GM19023 (cell line): ENCODE data around the gene WDR54.
"Not testable (repeated sequence)": the region's sequence is repeated elsewhere in the genome, so short reads cannot be mapped to it uniquely, and the experiment has no call there.

Source experiments
- ATAC-seq: cut with Tn5 transposase; IDR thresholded peaks from one replicate; pipeline ENCODE4 v1.9.1; 2021; ENCODE audit warnings: mild to moderate bottlenecking, moderate library complexity; ENCODE audit not compliant: unreplicated experiment

The WDR54 gene

DNA sequence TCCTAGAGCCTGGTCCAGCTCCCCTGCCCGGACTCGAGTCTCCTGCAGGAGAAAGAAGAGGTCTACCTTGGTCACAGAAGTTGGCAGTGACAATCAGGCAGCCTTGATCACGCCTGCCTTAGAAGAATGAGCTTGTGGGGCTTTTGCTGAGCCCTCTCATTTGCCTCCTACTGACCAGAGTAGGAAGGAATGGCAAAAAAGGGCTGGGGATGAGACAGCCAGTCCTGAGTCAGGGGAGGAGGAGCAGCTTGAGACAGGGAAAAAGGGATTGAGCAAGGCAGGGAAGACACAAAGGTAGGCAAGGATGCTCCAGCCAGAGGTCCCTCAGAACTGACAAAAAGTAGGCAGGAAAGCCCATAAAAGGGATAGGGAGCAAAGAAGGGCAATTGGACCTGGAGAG is 6.0 kb downstream of the WDR54 start:
- no peak for ATAC-seq

DNA sequence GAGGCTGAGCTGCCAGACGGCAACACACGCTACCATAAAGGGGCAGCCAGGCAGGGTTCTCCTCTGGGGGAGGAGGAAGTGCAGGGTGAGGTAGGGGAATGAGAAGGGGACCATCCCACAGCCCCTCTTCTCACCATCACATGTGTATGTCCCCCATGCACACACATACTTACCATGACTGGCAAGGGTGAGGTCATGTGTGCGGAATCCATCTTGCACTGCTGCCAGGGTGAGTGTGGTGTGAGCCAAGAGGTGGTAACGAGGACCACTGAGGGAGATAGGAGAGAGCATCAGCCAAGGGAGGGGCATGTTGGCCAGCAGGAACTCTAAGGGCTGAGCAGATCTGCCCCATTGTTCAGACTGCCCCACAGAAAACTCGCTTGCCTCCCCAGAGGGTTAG is 7.1 kb downstream of the WDR54 start:
- no peak for ATAC-seq

GRCh38 chr2:74429487-74430451 is 8.2 kb downstream of the WDR54 start:
- no peak for ATAC-seq

- no peak for ATAC-seq
Measured at GRCh38 chr2:74430502-74430901, 9.0 kb downstream of the WDR54 start.

- no peak for ATAC-seq
Measured at GRCh38 chr2:74436111-74436805, 14.7 kb downstream of the WDR54 start.

- no peak for ATAC-seq
Measured at GRCh38 chr2:74436848-74437695, 15.5 kb downstream of the WDR54 start.

- ATAC-seq: no peak
Measured at GRCh38 chr2:74438248-74438647, 16.7 kb downstream of the WDR54 start.

DNA sequence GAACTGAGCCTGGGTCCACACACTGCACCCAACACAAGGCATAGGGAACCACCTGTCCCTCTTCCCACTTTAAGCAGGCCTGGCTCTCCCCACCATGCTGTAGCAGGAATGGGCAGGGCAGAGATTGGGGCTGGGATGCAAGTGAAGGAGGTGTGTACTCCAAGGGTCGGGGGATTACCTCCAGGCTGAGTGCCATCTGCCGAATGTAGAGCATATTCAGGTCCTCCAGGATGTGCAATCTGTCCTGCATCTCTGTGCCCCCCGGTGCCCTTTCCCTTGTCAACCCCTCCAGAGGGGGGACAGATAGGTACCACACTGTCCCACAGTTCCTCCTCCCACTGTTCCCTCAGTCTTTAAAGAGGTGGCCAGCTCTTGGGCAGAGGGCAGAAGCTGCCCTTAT is 17.8 kb downstream of the WDR54 start:
- ATAC-seq: no peak

DNA sequence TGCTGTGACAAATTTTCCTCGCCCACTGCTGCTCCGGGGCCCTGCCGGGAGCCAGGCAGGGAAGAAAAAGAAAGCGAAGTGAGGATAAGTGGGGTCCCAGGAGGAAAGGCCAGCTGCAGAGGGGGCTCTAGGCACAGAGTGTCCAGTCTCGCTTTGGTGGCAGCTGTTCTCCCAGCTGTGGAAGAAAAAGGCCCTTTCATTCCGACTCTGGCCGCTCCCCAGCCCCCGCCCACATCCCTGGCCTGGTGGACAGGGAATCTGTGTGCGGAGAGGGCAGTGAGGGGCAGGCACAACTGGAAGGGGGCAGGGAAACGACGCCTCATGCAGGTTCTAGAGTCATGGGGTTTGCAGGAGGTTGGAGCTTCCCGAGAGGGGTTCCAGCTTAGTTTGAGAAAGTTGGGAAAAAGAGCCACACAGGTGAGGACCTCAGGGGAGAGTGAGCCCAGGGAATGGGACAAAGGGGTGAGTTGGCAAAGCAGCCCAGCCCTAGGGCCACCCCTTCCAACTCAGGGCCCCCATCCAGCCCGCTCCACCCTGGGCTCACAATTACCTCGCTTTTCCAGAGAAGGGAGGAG is 18.4 kb downstream of the WDR54 start:
- no peak for ATAC-seq

- peak; percentile 91 for ATAC-seq
Measured at GRCh38 chr2:74440378-74441169, 19.0 kb downstream of the WDR54 start.

DNA sequence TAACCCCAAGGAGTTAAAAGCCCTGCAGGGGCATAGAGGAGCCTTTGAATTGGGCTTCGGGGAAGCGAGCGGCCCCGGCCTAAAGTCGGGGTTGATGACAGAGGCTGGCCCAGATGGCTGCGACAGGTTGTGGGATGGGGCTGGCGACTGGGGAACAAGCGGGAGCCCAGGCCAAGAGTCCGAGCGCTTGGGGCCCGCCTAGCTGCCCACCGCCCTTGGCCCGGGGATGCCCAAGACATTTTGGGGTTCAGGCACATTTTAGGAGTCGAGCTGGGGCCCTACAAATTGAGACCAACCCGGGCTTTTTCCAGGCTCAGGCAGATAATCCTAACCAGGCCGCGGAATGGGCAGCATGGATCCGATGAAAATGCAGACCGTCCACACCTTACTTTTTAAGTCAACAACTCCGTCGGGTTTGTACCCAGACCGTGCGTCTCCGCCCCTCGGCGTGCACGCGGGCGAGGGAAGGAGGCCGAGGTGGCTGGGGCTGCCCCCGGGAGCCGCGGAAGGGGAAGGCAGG is 19.7 kb downstream of the WDR54 start:
- ATAC-seq: no peak

- ATAC-seq: peak; percentile 37
Measured at GRCh38 chr2:74441690-74442482, 20.4 kb downstream of the WDR54 start, which contains the start of gene RTKN. Gene RTKN (minus strand): TSS chr2:74441937. CDS start chr2:74441816, 121 bp downstream.

DNA sequence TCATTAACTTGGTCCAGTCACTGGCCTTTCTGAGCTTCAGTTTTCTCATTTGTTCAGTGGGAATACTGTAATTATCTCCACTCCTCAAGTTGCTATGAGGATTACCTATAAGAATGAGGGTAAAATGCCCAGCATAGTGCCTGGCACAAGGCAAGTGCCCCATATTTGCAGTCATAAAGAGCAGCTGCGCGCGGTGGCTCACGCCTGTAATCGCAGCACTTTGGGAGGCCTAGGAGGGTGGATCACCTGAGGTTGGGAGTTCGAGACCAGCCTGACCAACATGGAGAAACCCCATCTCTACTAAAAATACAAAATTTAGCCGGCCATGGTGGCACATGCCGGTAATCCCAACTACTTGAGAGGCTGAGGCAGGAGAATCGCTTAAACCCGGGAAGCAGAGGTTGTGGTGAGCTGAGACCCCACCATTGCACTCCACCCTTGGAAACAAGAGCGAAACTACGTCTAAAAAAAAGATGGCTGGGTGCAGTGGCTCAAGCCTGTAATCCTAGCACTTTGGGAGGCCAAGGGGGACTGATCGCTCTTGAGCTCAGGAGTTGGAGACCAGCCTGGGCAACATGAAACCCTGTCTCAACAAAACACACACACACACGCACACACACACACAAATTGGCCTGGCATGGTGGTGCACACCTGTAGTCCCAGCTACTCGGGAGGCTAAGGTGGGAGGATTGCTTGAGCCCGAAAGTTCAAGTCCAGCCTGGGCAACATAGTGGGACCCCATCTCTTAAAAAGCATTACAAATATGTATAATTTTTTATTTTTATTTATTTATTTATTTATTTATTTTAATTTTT is 21.2 kb downstream of the WDR54 start:
- ATAC-seq: not testable (repeated sequence)

DNA sequence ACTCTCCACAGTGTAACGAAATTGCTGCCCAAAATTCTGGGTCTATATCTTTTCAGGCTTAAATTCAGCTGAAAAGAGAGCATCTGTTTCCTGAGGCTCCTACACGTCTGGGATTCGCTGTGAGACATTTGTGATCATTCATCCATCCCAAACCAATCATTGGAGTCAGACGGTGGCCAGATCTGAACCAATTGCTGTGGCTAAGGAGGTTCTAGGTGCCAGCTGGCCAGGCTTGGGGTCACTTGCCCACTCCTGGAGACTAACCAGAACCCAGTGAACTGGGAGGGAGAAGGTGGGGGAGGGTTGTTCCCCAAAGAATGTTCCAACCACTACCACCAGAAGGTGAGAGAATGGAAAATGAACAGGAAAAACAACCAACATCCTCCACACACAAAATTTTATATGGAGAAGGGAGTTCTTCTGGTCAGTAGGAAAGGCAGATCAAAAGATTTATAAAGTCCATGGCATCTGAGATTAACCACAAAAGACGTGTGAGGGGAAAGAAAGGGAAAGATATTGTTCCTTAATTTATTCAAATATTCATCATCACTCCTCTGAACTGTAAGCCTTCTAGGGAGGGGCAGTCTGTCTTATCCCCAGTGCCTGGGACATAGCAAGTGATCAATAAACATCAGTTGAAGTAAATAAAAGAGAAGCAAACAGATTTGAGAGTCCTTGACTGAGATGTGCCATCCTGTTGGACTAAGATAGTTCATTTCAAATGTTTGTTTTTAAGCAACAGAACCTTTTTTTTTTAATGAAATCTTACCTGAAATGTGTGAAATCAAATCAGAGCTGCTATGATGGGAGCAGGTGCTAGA is 23.2 kb downstream of the WDR54 start:
- ATAC-seq: no peak

GRCh38 chr2:74447230-74447999 is 25.9 kb downstream of the WDR54 start:
- no peak for ATAC-seq

DNA sequence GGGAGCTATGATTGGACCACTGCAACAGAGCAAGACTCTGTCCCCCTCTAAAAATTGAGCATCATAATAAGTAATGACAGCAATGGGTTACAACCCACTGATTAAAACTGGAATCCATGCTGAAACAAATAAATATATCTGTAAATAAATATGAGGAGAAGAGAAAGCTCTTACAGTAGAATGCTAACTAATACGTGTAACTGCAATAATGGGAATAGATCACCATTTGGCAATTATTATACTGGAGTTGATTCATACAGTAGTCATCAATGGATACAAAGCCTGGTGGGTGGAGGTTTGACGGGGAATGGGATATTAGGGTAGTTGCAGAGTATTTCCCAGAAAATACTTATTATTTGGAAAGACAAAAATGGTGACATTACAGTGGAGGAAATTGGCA is 27.2 kb downstream of the WDR54 start:
- no peak for ATAC-seq
